GM21447 (cell line): ENCODE results near the gene MCEMP1.

Experiments used
- ATAC-seq: cut with Tn5 transposase; IDR thresholded peaks from one replicate; pipeline ENCODE4 v1.9.1; 2021; ENCODE audit not compliant: unreplicated experiment

The MCEMP1 gene

GRCh38 chr19:7676854-7677253 lies at the start of gene MCEMP1:
Gene MCEMP1, plus strand, starts transcription at chr19:7677090. Its CDS starts 31 bp downstream, at chr19:7677121.
- no peak for ATAC-seq

GRCh38 chr19:7627166-7627565 lies 49.7 kb upstream of the MCEMP1 start:
- no peak for ATAC-seq

GRCh38 chr19:7628589-7629311 lies 48.1 kb upstream of the MCEMP1 start:
- no peak for ATAC-seq

- ATAC-seq, result peak; percentile 88
Measured at GRCh38 chr19:7629347-7630054, 47.4 kb upstream of the MCEMP1 start, which contains the start of the genes PET100 and XAB2. Gene PET100, plus strand, starts transcription at chr19:7629793. Its CDS starts 41 bp downstream, at chr19:7629834. Gene XAB2, minus strand, starts transcription at chr19:7629545. Its CDS starts 18 bp downstream, at chr19:7629527.

- ATAC-seq, result no peak
Measured at GRCh38 chr19:7631577-7631976, 45.3 kb upstream of the MCEMP1 start.

- ATAC-seq, result no peak
Measured at GRCh38 chr19:7632340-7633203, 44.3 kb upstream of the MCEMP1 start.

GRCh38 chr19:7633698-7634097 lies 43.2 kb upstream of the MCEMP1 start, which contains the start of gene PCP2:
Gene PCP2, minus strand, starts transcription at chr19:7633719. Its CDS starts 262 bp downstream, at chr19:7633457.
- no peak for ATAC-seq

GRCh38 chr19:7635670-7636069 lies 41.2 kb upstream of the MCEMP1 start:
- no peak for ATAC-seq

- ATAC-seq, result no peak
Measured at GRCh38 chr19:7636317-7636690, 40.6 kb upstream of the MCEMP1 start.

- ATAC-seq, result no peak
Measured at GRCh38 chr19:7636691-7637373, 40.1 kb upstream of the MCEMP1 start, which contains the start of gene STXBP2. Gene STXBP2, plus strand, starts transcription at chr19:7637110. Its CDS starts 40 bp downstream, at chr19:7637150.

- ATAC-seq, result no peak
Measured at GRCh38 chr19:7637374-7638256, 39.3 kb upstream of the MCEMP1 start.

GRCh38 chr19:7638802-7639465 lies 38.0 kb upstream of the MCEMP1 start:
- no peak for ATAC-seq

GRCh38 chr19:7639863-7640348 lies 37.0 kb upstream of the MCEMP1 start:
- no peak for ATAC-seq

GRCh38 chr19:7640803-7641202 lies 36.1 kb upstream of the MCEMP1 start:
- ATAC-seq, result no peak

GRCh38 chr19:7641290-7642276 lies 35.3 kb upstream of the MCEMP1 start:
- ATAC-seq, result no peak

- no peak for ATAC-seq
Measured at GRCh38 chr19:7642295-7643030, 34.4 kb upstream of the MCEMP1 start.

GRCh38 chr19:7643031-7643415 lies 33.9 kb upstream of the MCEMP1 start:
- ATAC-seq, result no peak
